ENCODE measurements around the gene MMP24OS. TPM values are rescaled to one million over a fixed set of nuclear protein-coding genes. Genes with fewer than 3 reads are reported as not detected.

MMP24OS gene
- total RNA-seq, 3 donors from 2014 or later, result 17.4 to 34.1 (median 32.9) TPM

- intact Hi-C loops (cut with DNase I; ENCODE audit: low total_unique reads), result no loop called here
- DNase-seq (ENCODE audit: low spot score in 2 of 2), result no peak
- no peak overlapping the region for H3K27ac ChIP-seq
- no peaks in the 10 kb centered on the region for H3K4me1 ChIP-seq
- H3K4me3 ChIP-seq, result no peak overlapping the region
- no peak for TF ChIP-seq POLR2AphosphoS5 (IDR thresholded peaks at IDR 0.05)
- no peak for TF ChIP-seq POLR2A (IDR thresholded peaks at IDR 0.05)
- no peak for TF ChIP-seq CTCF (IDR thresholded peaks at IDR 0.05)
- H3K36me3 ChIP-seq, result no peaks in the 10 kb centered on the region
- no peaks in the 10 kb centered on the region for H3K27me3 ChIP-seq
- H3K9me3 ChIP-seq, result no peaks in the 10 kb centered on the region
Measured at GRCh38 chr20:35320396-35321126, 42.6 kb upstream of the MMP24OS start.

- no peak for DNase-seq (ENCODE audit: low spot score in 2 of 2)
- no peak overlapping the region for H3K4me3 ChIP-seq
- no peaks in the 10 kb centered on the region for H3K4me1 ChIP-seq
- H3K27ac ChIP-seq, result no peak overlapping the region
- TF ChIP-seq CTCF (IDR thresholded peaks at IDR 0.05), result no peak
- no peak for TF ChIP-seq POLR2AphosphoS5 (IDR thresholded peaks at IDR 0.05)
- TF ChIP-seq POLR2A (IDR thresholded peaks at IDR 0.05), result no peak
- intact Hi-C loops (cut with DNase I; ENCODE audit: low total_unique reads), result no loop called here
- H3K27me3 ChIP-seq, result no peaks in the 10 kb centered on the region
- H3K36me3 ChIP-seq, result no peaks in the 10 kb centered on the region
- no peaks in the 10 kb centered on the region for H3K9me3 ChIP-seq
Measured at GRCh38 chr20:35319871-35320197, 41.9 kb upstream of the MMP24OS start.

- no peak for DNase-seq (ENCODE audit: low spot score in 2 of 2)
- Histone ChIP-seq H3K4me1 (no peaks in the 10 kb centered on the region), H3K36me3 (no peaks in the 10 kb centered on the region), H3K4me3 (no peak overlapping the region), H3K27me3 (no peaks in the 10 kb centered on the region), H3K9me3 (no peaks in the 10 kb centered on the region), H3K27ac (peak overlapping the region; percentile 23 to 65)
- intact Hi-C loops (cut with DNase I; ENCODE audit: low total_unique reads), result no loop called here
- no peak for TF ChIP-seq CTCF (IDR thresholded peaks at IDR 0.05)
- TF ChIP-seq POLR2A (IDR thresholded peaks at IDR 0.05), result no peak
- no peak for TF ChIP-seq POLR2AphosphoS5 (IDR thresholded peaks at IDR 0.05)
Measured at GRCh38 chr20:35319192-35319870, 41.4 kb upstream of the MMP24OS start.

- intact Hi-C loops (cut with DNase I; ENCODE audit: low total_unique reads), result no loop called here
- no peaks in the 10 kb centered on the region for H3K27me3 ChIP-seq
- no peaks in the 10 kb centered on the region for H3K4me1 ChIP-seq
- H3K27ac ChIP-seq, result peak overlapping the region; percentile 65 to 76
- H3K36me3 ChIP-seq, result no peaks in the 10 kb centered on the region
- H3K4me3 ChIP-seq, result no peak overlapping the region
- no peaks in the 10 kb centered on the region for H3K9me3 ChIP-seq
- DNase-seq (ENCODE audit: low spot score in 2 of 2), result peak in 1 of 2 donors; percentile 30
- TF ChIP-seq POLR2AphosphoS5 (IDR thresholded peaks at IDR 0.05) (no peak), CTCF (IDR thresholded peaks at IDR 0.05) (no peak), POLR2A (IDR thresholded peaks at IDR 0.05) (no peak)
Measured at GRCh38 chr20:35318502-35319157, 40.7 kb upstream of the MMP24OS start.

Data from breast epithelium (tissue), 4 donors.